Tibial nerve (tissue), 3 donors: ENCODE results near the gene TMC2.
A peak's percentile ranks its signal among the peaks of the same experiment; 100 is the strongest.

ENCODE experiments used
- CTCF ChIP-seq, 5 experiments: fragments of 200-600 bp in 3 of 5; fragments of 450-650 bp in 2 of 5; sonication (generic) in 3 of 5; IDR thresholded peaks; one replicate each; pipeline ENCODE4 v1.5.1; 2016 to 2019; ENCODE audit warnings: antibody characterized with exemption in 5 of 5, mild to moderate bottlenecking in 3 of 5, moderate library complexity in 2 of 5
- POLR2A ChIP-seq, 2 donors: fragments of 450-650 bp; IDR thresholded peaks; one replicate each; pipeline ENCODE4 v1.6.1; 2017; ENCODE audit warnings: antibody characterized with exemption in 2 of 2, mild to moderate bottlenecking in 2 of 2, moderate library complexity in 2 of 2

GRCh38 chr20:2508631-2509467, 27.5 kb upstream of the TMC2 start, which contains the start of gene ZNF343:
- TF ChIP-seq CTCF (IDR thresholded peaks at IDR 0.05) (peak in 1 of 5 experiments; percentile 10), POLR2A (IDR thresholded peaks at IDR 0.05) (peak in 1 of 2 donors; percentile 52)
